Activated T-helper 2 cell treated with anti-CD3 and anti-CD28 coated beads, Interferon-gamma antibody, Interleukin-2, Interleukin-4, amounts not matched to agents 10 μg/mL and 5 μg/mL and 100 μg/mL, durations not matched to agents 14 hours and 24 hours and 36 hours (primary cell): ENCODE measurements around the gene TBC1D22A. TPM values are rescaled to one million over a fixed set of nuclear protein-coding genes. Genes with fewer than 3 reads are reported as not detected.
"Not testable (repeated sequence)": the region's sequence is repeated elsewhere in the genome, so short reads cannot be mapped to it uniquely, and the experiment has no call there.

ENCODE experiments used
- DNase-seq: peaks from one replicate; pipeline ENCODE4 v3.0.0; 2021; ENCODE audit warnings: low spot score
- H3K27ac Mint-ChIP-seq: one replicate; pipeline ENCODE4 v1.8.0; 2021; ENCODE audit warnings: mixed read lengths
- H3K27me3 Mint-ChIP-seq: one replicate; pipeline ENCODE4 v1.8.0; 2021; ENCODE audit warnings: low read depth, mixed read lengths
- H3K36me3 Mint-ChIP-seq: one replicate; pipeline ENCODE4 v1.8.0; 2021; ENCODE audit warnings: low read depth, mixed read lengths
- H3K4me1 Mint-ChIP-seq: one replicate; pipeline ENCODE4 v1.8.0; 2021; ENCODE audit warnings: low read depth, mixed read lengths
- H3K4me3 Mint-ChIP-seq: one replicate; pipeline ENCODE4 v1.8.0; 2021; ENCODE audit warnings: low read depth, mild to moderate bottlenecking, moderate library complexity, mixed read lengths
- H3K9me3 Mint-ChIP-seq: one replicate; pipeline ENCODE4 v1.8.0; 2021; ENCODE audit warnings: mixed read lengths
- intact Hi-C: fragments of 100-400 bp; cut with micrococcal nuclease; formaldehyde crosslinking; loops from one replicate; pipeline ENCODE4 v1.15.1; 2023
- total RNA-seq: library from RNA; stranded (reverse); gene quantifications from 2 replicates; pipeline ENCODE4 v1.2.3, GENCODE V29; 2022

TBC1D22A gene
- total RNA-seq, 1 donor from 2014 or later, result 34.8 TPM

DNA sequence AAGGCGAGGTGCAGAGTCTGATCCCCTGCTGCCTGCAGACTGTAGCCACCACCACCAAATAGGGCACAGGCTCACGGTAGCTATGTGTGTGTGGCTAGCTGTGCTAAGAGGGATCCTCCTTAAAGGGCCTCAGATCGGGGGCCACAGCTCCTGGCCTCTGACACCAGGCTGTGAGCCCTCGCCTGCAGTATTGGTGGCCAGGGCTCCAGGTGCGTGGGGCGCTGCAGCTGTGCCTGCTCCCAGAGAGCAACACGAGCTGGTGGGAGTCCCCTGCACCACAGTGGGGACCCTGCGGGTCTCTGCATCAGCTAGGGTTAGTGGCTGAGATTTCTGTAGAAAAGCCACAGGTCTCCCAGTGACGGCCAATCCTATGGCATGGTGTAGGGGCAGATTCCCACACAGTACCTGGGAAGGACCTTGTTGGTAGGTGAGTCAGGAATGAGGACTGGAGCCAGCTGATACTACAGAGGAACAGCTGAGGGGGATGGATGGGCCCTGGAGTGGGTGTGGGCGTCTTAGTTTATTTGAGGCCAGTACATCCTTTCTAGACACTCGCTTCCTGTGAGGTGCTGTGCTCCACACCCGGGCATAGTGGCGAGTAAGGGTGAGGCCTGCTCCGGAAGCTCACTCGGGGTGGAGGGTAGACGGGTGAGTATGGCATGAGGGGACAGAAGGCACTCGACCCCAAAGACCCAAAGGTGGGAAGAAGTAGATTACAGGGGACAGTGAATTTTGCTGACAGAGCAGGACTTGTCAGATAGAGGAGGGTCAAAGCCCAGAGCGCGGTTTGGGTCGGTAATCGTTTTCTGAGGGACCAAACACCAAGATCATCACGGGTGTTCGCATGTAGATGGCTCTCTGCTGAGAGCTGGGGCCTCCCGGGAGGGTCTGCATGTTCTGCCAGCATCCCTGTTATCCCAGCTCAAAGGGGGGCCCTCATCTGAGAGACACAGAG lies 212.5 kb downstream of the TBC1D22A start:
- H3K4me1 Mint-ChIP-seq, result peaks cover 6% of the 10 kb centered on the region
- no peak for DNase-seq
- no peak overlapping the region for H3K4me3 Mint-ChIP-seq
- no peak overlapping the region for H3K27ac Mint-ChIP-seq
- H3K27me3 Mint-ChIP-seq, result no peaks in the 10 kb centered on the region
- peaks cover 17% of the 10 kb centered on the region for H3K36me3 Mint-ChIP-seq
- H3K9me3 Mint-ChIP-seq, result no peaks in the 10 kb centered on the region
- intact Hi-C loops, result no loop called here

DNA sequence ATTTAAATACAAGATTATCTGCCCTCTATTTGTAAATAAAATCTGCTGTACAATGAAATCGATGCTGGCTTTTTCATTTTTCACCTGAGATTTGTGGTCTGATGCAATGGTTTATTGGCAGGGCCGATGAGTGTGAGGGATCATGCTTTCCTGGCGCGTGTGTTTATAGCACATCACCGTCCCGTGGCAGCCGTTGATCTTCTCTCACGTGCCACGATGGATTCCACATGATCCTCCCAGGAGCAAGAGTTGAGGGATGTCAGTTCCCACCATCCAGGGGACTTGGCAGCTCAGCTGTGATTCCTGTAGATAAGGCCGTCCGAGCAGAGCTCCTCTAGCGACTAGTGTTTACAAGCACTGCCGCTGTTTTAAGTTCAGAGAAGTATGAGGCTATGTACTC lies 213.7 kb downstream of the TBC1D22A start:
- no peak for DNase-seq
- no peaks in the 10 kb centered on the region for H3K27me3 Mint-ChIP-seq
- intact Hi-C loops, result no loop called here
- peaks cover 17% of the 10 kb centered on the region for H3K36me3 Mint-ChIP-seq
- H3K9me3 Mint-ChIP-seq, result no peaks in the 10 kb centered on the region
- no peak overlapping the region for H3K4me3 Mint-ChIP-seq
- H3K27ac Mint-ChIP-seq, result no peak overlapping the region
- H3K4me1 Mint-ChIP-seq, result no peaks in the 10 kb centered on the region

DNA sequence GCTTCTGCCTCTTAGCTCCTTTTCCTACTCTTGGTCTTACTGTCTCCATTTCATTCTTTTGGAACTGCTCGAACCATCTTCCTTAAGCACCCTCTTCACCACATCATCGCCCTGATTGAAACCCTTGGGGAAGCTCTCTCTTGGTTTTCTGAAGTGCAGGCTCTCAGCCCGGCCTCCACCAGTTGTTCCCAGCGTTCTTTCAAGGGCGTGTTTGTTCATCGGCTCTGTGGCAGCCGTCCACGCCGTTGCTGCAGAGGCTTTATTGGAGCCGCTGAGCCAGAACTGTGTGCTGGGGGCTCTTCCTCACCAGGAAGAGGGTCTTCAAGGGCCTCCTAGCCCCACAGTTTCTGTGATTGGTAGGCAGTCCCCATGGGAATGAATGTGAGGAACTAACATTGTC lies 214.1 kb downstream of the TBC1D22A start:
- H3K36me3 Mint-ChIP-seq, result peaks cover 17% of the 10 kb centered on the region
- no peaks in the 10 kb centered on the region for H3K27me3 Mint-ChIP-seq

DNA sequence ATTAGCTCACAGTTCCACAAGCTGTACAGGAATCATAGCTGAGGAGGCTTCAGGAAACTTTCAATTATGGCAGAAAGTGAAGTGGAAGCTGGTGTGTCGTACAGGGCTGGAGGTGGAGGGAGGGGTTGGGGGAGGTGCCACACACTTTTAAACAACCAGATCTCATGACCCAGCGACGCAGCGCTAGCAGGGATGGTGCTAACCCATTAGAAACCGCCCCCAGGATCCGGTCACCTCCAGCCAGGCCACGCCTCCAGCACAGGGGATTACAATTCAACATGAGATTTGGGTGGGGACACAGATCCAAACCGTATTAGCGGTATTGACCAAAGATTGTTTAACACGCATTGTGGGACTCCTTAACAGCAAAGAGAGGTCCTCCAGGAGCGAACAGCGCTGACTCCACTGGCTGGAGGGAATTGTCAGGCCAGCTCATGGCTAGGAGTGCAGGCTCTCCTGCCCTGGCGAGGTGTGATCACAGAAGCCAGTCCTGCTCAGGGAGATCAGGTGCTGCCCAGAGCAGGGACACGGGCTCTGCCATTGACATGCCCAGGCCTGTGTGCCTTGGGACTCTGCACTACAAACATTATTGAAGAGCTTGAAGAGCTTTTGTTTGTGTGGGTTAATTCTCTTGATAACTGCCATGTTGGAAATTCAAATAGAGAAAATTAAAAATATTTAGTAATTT lies 215.3 kb downstream of the TBC1D22A start:
- Mint-ChIP-seq H3K27ac (peak overlapping the region; percentile 8), H3K9me3 (no peaks in the 10 kb centered on the region), H3K4me3 (no peak overlapping the region), H3K27me3 (no peaks in the 10 kb centered on the region), H3K36me3 (peaks cover 17% of the 10 kb centered on the region), H3K4me1 (no peaks in the 10 kb centered on the region)
- no peak for DNase-seq
- intact Hi-C loops, result no loop called here

More for the DNA sequence above, 214.1 kb downstream of the TBC1D22A start:
- no peak overlapping the region for H3K27ac Mint-ChIP-seq
- intact Hi-C loops, result no loop called here
- no peak overlapping the region for H3K4me3 Mint-ChIP-seq
- H3K9me3 Mint-ChIP-seq, result no peaks in the 10 kb centered on the region
- no peaks in the 10 kb centered on the region for H3K4me1 Mint-ChIP-seq
- DNase-seq, result no peak

DNA sequence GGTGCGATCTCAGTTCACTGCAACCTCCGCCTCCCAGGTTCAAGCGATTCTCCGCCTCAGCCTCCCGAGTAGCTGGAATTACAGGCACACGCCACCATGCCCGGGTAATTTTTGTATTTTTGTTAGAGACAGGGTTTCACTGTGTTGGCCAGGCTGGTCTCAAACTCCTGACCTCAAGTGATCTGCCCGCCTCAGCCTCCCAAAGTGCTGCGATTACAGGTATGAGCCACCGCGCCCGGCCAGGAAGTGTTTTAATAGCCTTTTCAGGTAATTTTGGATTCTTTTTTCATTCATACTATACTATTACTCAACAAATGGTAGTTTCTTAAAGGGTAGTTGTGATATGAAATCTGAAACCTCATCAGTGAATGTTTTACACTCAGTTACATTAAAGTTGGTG lies 216.2 kb downstream of the TBC1D22A start:
- H3K27ac Mint-ChIP-seq, DNase-seq, H3K9me3 Mint-ChIP-seq, H3K27me3 Mint-ChIP-seq, H3K4me3 Mint-ChIP-seq, intact Hi-C loops, H3K4me1 Mint-ChIP-seq: not testable (repeated sequence)
- H3K36me3 Mint-ChIP-seq, result peaks cover 17% of the 10 kb centered on the region

DNA sequence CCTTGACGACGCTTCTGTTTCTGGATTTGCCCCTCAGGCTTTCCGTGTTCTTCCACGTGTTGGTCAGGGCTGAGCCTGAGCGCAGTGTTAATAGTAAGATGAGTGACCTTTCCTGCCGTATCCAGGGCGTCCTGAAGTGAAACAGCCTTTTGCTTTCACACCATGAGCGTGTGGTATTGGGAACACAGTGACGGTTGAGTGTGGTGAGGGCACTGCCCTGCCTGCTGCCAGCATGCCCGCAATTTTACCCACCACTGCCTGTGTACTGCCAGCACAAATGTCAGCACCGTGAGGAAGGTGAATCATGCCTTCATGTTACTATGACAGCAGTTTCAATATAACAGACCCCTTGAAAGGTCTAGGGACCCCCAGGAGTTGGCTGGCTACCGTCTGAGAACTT lies 217.1 kb downstream of the TBC1D22A start:
- no peak for DNase-seq
- H3K4me1 Mint-ChIP-seq, result no peaks in the 10 kb centered on the region
- no peaks in the 10 kb centered on the region for H3K9me3 Mint-ChIP-seq
- intact Hi-C loops, result no loop called here
- H3K36me3 Mint-ChIP-seq, result peaks cover 17% of the 10 kb centered on the region
- no peak overlapping the region for H3K27ac Mint-ChIP-seq
- H3K27me3 Mint-ChIP-seq, result no peaks in the 10 kb centered on the region
- no peak overlapping the region for H3K4me3 Mint-ChIP-seq

DNA sequence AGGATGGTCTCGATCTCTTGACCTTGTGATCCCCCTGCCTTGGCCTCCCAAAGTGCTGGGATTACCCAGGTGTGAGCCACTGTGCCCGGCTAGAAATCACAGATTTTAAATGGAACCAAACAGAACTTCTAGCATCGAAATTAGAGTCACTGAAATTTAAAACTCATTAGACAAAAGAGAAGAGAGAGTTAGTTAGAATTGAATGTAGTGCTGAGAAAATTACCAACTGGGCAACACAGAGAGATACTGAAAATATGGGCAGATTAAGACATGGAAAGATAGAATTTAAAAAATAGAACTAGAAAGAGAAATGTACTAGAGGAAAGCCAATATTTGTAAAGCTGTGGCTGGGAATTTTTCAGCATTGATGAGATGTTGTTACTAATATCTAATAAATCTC lies 217.9 kb downstream of the TBC1D22A start:
- no peak overlapping the region for H3K4me3 Mint-ChIP-seq
- no peak overlapping the region for H3K27ac Mint-ChIP-seq
- H3K36me3 Mint-ChIP-seq, result peaks cover 13% of the 10 kb centered on the region
- intact Hi-C loops, result no loop called here
- DNase-seq, result no peak
- H3K4me1 Mint-ChIP-seq, result no peaks in the 10 kb centered on the region
- H3K9me3 Mint-ChIP-seq, result no peaks in the 10 kb centered on the region
- H3K27me3 Mint-ChIP-seq, result no peaks in the 10 kb centered on the region

DNA sequence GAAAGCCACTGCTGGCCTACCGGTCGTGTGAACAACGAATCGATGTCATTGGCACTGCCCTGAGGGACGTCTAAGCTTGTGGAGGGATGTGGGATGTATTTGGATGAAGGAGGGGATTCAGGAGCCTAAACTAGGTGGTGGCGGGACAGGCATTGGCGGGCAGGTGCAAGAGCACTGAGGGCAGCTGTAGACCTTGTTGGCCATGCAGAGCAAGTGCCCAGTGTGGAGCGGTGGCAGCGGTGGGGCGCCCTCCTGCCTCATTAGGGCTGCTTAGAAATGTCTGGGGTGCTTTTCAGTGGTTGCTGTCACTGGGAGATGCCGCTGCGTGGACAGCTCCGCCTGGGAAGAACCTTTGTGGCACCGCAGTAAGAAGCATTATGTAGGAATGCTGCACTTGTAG lies 220.2 kb downstream of the TBC1D22A start:
- Mint-ChIP-seq H3K4me3 (no peak overlapping the region), H3K9me3 (no peaks in the 10 kb centered on the region), H3K27me3 (no peaks in the 10 kb centered on the region), H3K4me1 (no peaks in the 10 kb centered on the region), H3K27ac (no peak overlapping the region), H3K36me3 (peaks cover 8% of the 10 kb centered on the region)
- DNase-seq, result no peak
- intact Hi-C loops, result no loop called here

DNA sequence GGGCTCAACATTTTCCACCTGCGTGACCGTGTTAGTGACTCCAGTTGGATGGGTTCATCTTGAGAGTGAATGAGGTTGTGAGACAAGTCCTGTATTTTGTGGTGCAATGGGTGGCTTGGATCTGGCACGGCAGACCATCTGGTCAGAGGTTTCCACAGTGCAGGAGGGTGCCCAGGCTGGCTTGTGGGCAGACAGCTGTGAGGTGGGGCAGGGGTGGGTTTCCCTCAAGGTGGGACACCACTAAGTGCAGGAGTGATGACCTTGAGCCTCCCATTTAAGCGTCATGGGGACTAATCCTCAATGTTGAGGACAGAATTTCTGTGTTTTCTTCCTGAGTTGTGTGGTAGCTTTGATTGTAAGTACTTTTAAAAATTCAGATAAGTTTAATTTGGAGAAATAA lies 220.6 kb downstream of the TBC1D22A start:
- Mint-ChIP-seq H3K36me3 (peaks cover 8% of the 10 kb centered on the region), H3K4me3 (no peak overlapping the region), H3K4me1 (no peaks in the 10 kb centered on the region), H3K9me3 (no peaks in the 10 kb centered on the region), H3K27ac (no peak overlapping the region), H3K27me3 (no peaks in the 10 kb centered on the region)
- no peak for DNase-seq
- intact Hi-C loops, result no loop called here

DNA sequence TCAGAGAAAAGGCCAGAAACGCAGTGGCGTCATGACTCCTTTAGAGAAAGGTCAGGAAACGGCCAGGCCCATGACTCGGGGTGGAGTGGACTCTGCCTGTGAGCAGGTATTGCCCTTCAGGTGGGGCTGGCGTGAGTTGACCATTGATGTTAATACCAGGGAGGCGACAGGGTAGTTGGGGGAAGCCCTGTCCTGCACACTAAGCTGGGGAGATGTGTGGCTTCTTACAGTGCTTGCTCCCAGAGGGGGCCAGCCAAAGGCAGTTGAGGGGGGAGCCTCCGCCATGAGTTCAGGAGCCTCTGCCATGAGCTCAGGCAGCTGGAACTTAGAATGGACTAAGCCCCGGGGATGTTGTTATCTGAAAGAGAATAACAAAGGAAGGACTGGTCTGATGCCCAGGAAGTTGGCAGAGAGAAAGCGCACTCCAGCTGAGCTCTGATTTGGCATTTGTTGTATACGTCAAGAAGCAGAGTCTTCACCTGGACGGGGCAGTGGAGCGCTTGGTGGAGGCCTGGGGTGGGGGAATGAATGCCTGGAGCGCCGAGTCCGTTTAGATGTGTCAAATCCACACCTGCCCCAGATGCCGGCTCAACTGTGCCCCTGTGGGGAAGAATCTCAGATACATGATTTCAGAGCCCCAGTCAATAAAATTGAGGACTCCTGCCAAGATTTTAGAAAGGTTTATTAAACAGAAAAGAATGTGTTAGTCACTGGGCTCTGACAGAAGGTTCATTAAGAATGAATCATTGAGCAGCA lies 222.5 kb downstream of the TBC1D22A start:
- Mint-ChIP-seq H3K36me3 (no peaks in the 10 kb centered on the region), H3K9me3 (no peaks in the 10 kb centered on the region), H3K27me3 (no peaks in the 10 kb centered on the region), H3K27ac (no peak overlapping the region), H3K4me1 (no peaks in the 10 kb centered on the region), H3K4me3 (no peak overlapping the region)
- DNase-seq, result no peak
- intact Hi-C loops, result no loop called here

DNA sequence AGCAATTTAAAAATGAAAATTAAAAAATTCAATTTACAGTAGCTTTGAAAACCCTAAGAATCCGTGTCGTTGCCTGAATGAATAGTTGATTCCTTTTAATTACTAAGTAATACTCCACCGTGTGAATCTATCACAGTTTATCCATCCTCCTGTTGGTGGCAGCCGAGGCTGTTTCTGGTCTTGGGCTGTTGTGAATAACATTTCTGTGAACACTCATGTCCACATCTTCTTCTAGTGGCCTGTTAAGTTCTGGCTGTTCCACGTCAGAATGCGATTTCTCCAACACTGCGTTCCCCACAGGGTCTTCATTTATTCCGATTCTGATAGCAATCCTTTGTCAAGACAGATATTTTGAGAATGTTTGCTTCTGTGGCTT lies 223.0 kb downstream of the TBC1D22A start:
- intact Hi-C loops, result no loop called here
- H3K36me3 Mint-ChIP-seq, result no peaks in the 10 kb centered on the region
- no peak overlapping the region for H3K27ac Mint-ChIP-seq
- H3K27me3 Mint-ChIP-seq, result no peaks in the 10 kb centered on the region
- H3K4me3 Mint-ChIP-seq, result no peak overlapping the region
- no peak for DNase-seq
- H3K9me3 Mint-ChIP-seq, result no peaks in the 10 kb centered on the region
- H3K4me1 Mint-ChIP-seq, result no peaks in the 10 kb centered on the region

DNA sequence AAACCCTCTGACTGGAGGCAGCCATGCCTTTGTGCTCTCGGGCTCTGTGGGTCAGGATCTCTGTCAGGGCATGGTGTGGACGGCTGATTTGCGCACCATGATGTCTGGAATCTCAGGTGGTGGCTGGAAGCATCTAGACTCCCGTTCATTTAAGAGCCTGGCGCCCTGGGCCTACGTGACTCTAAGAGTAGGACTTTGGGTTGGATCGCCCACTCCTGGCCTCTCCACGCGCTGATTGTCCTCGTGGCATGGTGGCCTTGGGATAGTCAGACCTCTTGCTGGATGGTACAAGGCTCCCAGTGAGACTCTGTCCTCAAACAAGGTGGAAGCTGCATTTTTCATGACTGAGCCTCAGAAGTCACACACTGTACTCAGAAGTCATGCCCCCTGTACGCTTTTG lies 224.3 kb downstream of the TBC1D22A start:
- no peaks in the 10 kb centered on the region for H3K4me1 Mint-ChIP-seq
- no peak overlapping the region for H3K4me3 Mint-ChIP-seq
- intact Hi-C loops, result no loop called here
- no peak for DNase-seq
- H3K27me3 Mint-ChIP-seq, result no peaks in the 10 kb centered on the region
- no peak overlapping the region for H3K27ac Mint-ChIP-seq
- peaks cover 4% of the 10 kb centered on the region for H3K36me3 Mint-ChIP-seq
- no peaks in the 10 kb centered on the region for H3K9me3 Mint-ChIP-seq
